Loucy (cell line): ENCODE data around the gene ZBTB48.

Source experiments
- H2AFZ ChIP-seq: fragments of 200-600 bp; sonication (generic); 2 replicates; pipeline ENCODE4 v1.6.0; 2016; ENCODE audit warnings: antibody characterized with exemption, mild to moderate bottlenecking, low read length, moderate library complexity
- H3F3A ChIP-seq: fragments of 200-600 bp; 2 replicates; pipeline ENCODE4 v1.6.0; 2016; ENCODE audit warnings: antibody characterized with exemption, low read depth, mild to moderate bottlenecking
- H3K27me3 ChIP-seq: fragments of 200-600 bp; sonication (generic); 2 replicates; pipeline ENCODE4 v1.6.1; 2014; ENCODE audit warnings: low read length, mild to moderate bottlenecking; ENCODE audit not compliant: insufficient read depth, poor library complexity, severe bottlenecking
- H3K36me3 ChIP-seq: fragments of 200-600 bp; sonication (generic); 2 replicates; pipeline ENCODE4 v1.6.1; 2016; ENCODE audit warnings: low read length; ENCODE audit not compliant: insufficient read depth
- H3K4me1 ChIP-seq: fragments of 200-600 bp; sonication (generic); 2 replicates; pipeline ENCODE4 v1.5.1; 2014; ENCODE audit warnings: low read length, mild to moderate bottlenecking; ENCODE audit not compliant: insufficient read depth, poor library complexity, severe bottlenecking
- H3K4me2 ChIP-seq: fragments of 200-600 bp; sonication (generic); 2 replicates; pipeline ENCODE4 v1.6.0; 2014; ENCODE audit warnings: antibody characterized with exemption, low read length, low read depth, mild to moderate bottlenecking; ENCODE audit not compliant: poor library complexity, severe bottlenecking
- H3K4me3 ChIP-seq: fragments of 200-600 bp; sonication (generic); 2 replicates; pipeline ENCODE4 v1.5.1; 2014; ENCODE audit warnings: low read length, mild to moderate bottlenecking, mixed read lengths; ENCODE audit not compliant: poor library complexity, severe bottlenecking
- H3K79me2 ChIP-seq: fragments of 200-600 bp; sonication (generic); 2 replicates; pipeline ENCODE4 v1.6.1; 2014; ENCODE audit warnings: low read length; ENCODE audit not compliant: insufficient read depth
- H3K9ac ChIP-seq: fragments of 200-600 bp; sonication (generic); 2 replicates; pipeline ENCODE4 v1.6.0; 2014; ENCODE audit warnings: mild to moderate bottlenecking, low read depth, low read length, moderate library complexity; ENCODE audit not compliant: poor library complexity, severe bottlenecking
- H3K9me2 ChIP-seq: fragments of 200-600 bp; sonication (generic); replicated peaks from 2 replicates; pipeline ENCODE4 v1.6.1; 2016; ENCODE audit warnings: low read depth, low read length, mixed read lengths
- H3K9me3 ChIP-seq: fragments of 200-600 bp; sonication (generic); 2 replicates; pipeline ENCODE4 v1.6.1; 2014; ENCODE audit warnings: mild to moderate bottlenecking, antibody characterized with exemption, low read length, low read depth; ENCODE audit not compliant: insufficient read depth
- H4K20me1 ChIP-seq: fragments of 200-600 bp; sonication (generic); 2 replicates; pipeline ENCODE4 v1.6.0; 2014; ENCODE audit warnings: antibody characterized with exemption, low read length, mild to moderate bottlenecking; ENCODE audit not compliant: insufficient read depth, poor library complexity, severe bottlenecking
- EZH2phosphoT487 ChIP-seq: fragments of 200-600 bp; IDR thresholded peaks from 2 replicates; pipeline ENCODE4 v1.6.1; 2018; ENCODE audit warnings: antibody characterized with exemption, mild to moderate bottlenecking, moderate library complexity, borderline replicate concordance
- TF ChIP-seq, protein P1 (sequence below): fragments of 200-600 bp; sonication (generic); conservative IDR thresholded peaks from 2 replicates; pipeline ENCODE4 v1.5.1; 2014; ENCODE audit warnings: mild to moderate bottlenecking, antibody characterized with exemption, low read length

Gene ZBTB48

GRCh38 chr1:6560267-6560666, 19.5 kb upstream of the ZBTB48 start:
- no peaks in the 10 kb centered on the region for H3K9me3 ChIP-seq
- no peaks in the 10 kb centered on the region for H3F3A ChIP-seq
- no peaks in the 10 kb centered on the region for H3K9me2 ChIP-seq
- no peaks in the 10 kb centered on the region for H4K20me1 ChIP-seq
- no peak overlapping the region for H3K4me3 ChIP-seq
- H3K4me2 ChIP-seq, result no peak overlapping the region
- no peak overlapping the region for H2AFZ ChIP-seq
- TF ChIP-seq, protein P1, sequence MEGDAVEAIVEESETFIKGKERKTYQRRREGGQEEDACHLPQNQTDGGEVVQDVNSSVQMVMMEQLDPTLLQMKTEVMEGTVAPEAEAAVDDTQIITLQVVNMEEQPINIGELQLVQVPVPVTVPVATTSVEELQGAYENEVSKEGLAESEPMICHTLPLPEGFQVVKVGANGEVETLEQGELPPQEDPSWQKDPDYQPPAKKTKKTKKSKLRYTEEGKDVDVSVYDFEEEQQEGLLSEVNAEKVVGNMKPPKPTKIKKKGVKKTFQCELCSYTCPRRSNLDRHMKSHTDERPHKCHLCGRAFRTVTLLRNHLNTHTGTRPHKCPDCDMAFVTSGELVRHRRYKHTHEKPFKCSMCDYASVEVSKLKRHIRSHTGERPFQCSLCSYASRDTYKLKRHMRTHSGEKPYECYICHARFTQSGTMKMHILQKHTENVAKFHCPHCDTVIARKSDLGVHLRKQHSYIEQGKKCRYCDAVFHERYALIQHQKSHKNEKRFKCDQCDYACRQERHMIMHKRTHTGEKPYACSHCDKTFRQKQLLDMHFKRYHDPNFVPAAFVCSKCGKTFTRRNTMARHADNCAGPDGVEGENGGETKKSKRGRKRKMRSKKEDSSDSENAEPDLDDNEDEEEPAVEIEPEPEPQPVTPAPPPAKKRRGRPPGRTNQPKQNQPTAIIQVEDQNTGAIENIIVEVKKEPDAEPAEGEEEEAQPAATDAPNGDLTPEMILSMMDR, result no peak
- no peak for TF ChIP-seq EZH2phosphoT487
- H3K4me1 ChIP-seq, result no peaks in the 10 kb centered on the region
- no peaks in the 10 kb centered on the region for H3K36me3 ChIP-seq
- H3K9ac ChIP-seq, result no peak overlapping the region
- H3K27me3 ChIP-seq, result no peaks in the 10 kb centered on the region
- no peaks in the 10 kb centered on the region for H3K79me2 ChIP-seq

- H3K4me3 ChIP-seq, result no peak overlapping the region
Measured at GRCh38 chr1:6569033-6569432, 10.8 kb upstream of the ZBTB48 start.

GRCh38 chr1:6570100-6570499, 9.7 kb upstream of the ZBTB48 start:
- no peak overlapping the region for H3K4me3 ChIP-seq
- H3K9me2 ChIP-seq, result no peaks in the 10 kb centered on the region
- no peaks in the 10 kb centered on the region for H3K27me3 ChIP-seq
- no peak for TF ChIP-seq EZH2phosphoT487
- TF ChIP-seq, protein P1, result no peak
- no peak overlapping the region for H2AFZ ChIP-seq
- H3K36me3 ChIP-seq, result no peaks in the 10 kb centered on the region
- no peaks in the 10 kb centered on the region for H3K4me1 ChIP-seq
- no peaks in the 10 kb centered on the region for H3K9me3 ChIP-seq
- H3F3A ChIP-seq, result no peaks in the 10 kb centered on the region
- H3K4me2 ChIP-seq, result no peak overlapping the region
- H3K79me2 ChIP-seq, result no peaks in the 10 kb centered on the region
- H3K9ac ChIP-seq, result no peak overlapping the region
- no peaks in the 10 kb centered on the region for H4K20me1 ChIP-seq

More at GRCh38 chr1:6569033-6569432, 10.8 kb upstream of the ZBTB48 start:
- Histone ChIP-seq H3K4me1 (no peaks in the 10 kb centered on the region), H3K27me3 (no peaks in the 10 kb centered on the region), H3K9ac (no peak overlapping the region), H3K9me2 (no peaks in the 10 kb centered on the region), H4K20me1 (no peaks in the 10 kb centered on the region), H3K36me3 (no peaks in the 10 kb centered on the region), H3K4me2 (no peak overlapping the region), H3K79me2 (no peaks in the 10 kb centered on the region), H2AFZ (no peak overlapping the region), H3F3A (no peaks in the 10 kb centered on the region), H3K9me3 (no peaks in the 10 kb centered on the region)
- TF ChIP-seq, protein P1, result no peak
